Epithelial cell of esophagus (primary cell): ENCODE data around the gene GATA2.

Experiments
- DNase-seq: peaks from one replicate; pipeline ENCODE4 v3.0.0; 2010; ENCODE audit warnings: low read depth
- H3K4me3 ChIP-seq: 2 replicates; pipeline ENCODE4 v1.5.1; 2011; ENCODE audit warnings: mild to moderate bottlenecking, low read length, control low read depth
- CTCF ChIP-seq: IDR thresholded peaks from 2 replicates; pipeline ENCODE4 v1.5.1; 2011; ENCODE audit warnings: low read depth, mild to moderate bottlenecking, low read length, control low read depth, inconsistent platforms; ENCODE audit not compliant: insufficient read depth; ENCODE audit errors: missing control alignments

GATA2 gene

GRCh38 chr3:128488991-128489673 is 3.9 kb downstream of the GATA2 start:
- peak; percentile 19 for DNase-seq
- no peak for TF ChIP-seq CTCF
- H3K4me3 ChIP-seq = peak overlapping the region; percentile 27

GRCh38 chr3:128488636-128488990 is 4.4 kb downstream of the GATA2 start:
- TF ChIP-seq CTCF = no peak
- no peak overlapping the region for H3K4me3 ChIP-seq
- no peak for DNase-seq

GRCh38 chr3:128487813-128488635 is 5.0 kb downstream of the GATA2 start:
- no peak for TF ChIP-seq CTCF
- peak; percentile 73 for DNase-seq
- H3K4me3 ChIP-seq = no peak overlapping the region

GRCh38 chr3:128487538-128487812 is 5.5 kb downstream of the GATA2 start:
- no peak overlapping the region for H3K4me3 ChIP-seq
- no peak for TF ChIP-seq CTCF
- DNase-seq = no peak

GRCh38 chr3:128486681-128487537 is 6.1 kb downstream of the GATA2 start:
- TF ChIP-seq CTCF = no peak
- peak; percentile 21 for DNase-seq
- H3K4me3 ChIP-seq = peak overlapping the region; percentile 29

GRCh38 chr3:128486205-128486628 is 6.8 kb downstream of the GATA2 start:
- no peak overlapping the region for H3K4me3 ChIP-seq
- no peak for DNase-seq
- TF ChIP-seq CTCF = no peak
